ENCODE measurements around the gene AXIN1. TPM values are rescaled to one million over a fixed set of nuclear protein-coding genes. Genes with fewer than 3 reads are reported as not detected.

Gene AXIN1
- total RNA-seq, 1 donor from 2014 or later: 27.0 TPM

DNA sequence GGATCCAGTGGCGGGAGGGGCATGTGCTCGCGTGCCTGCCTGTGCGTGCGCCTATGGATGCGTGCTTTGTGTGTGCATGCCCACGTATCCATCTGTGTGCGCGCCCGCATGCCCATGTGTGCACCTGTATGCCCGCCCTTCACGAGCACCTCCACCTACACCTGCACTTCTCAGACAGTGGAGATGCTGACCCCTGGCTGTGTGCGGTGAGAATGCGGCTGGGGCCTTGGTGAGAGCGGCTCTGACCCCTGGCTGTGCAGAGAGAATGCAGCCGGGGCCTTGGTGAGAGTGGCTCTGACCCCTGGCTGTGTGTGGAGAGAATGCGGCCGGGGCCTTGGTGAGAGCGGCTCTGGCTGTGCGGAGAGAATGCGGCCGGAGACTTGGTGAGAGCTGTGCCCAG, 33.9 kb downstream of the AXIN1 start:
- FAIRE-seq (no peak), DNase-seq (ENCODE audit: low read depth) (no peak)
- H4K20me1 ChIP-seq (ENCODE audit: insufficient read depth, low read length): peaks cover 83% of the 10 kb centered on the region

DNA sequence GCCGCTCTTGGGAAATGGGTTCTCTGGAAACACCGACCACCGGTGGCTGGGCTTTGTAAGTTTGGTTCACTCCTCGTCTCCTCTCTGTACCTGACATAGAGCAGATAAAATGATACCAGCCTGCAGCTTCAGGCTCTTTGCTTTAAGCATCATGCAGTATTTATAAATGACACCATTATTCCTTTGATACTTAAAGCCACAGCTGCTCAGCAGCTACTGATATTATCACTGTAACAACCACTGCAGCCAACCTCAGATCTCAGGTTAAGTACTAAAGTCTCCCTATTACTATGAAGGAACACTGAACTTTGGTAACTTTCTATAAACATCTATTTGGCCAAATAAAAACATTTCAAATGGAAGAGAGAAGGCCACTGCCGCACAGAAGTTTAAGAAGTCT, 34.9 kb downstream of the AXIN1 start:
- Histone ChIP-seq H2AFZ (ENCODE audit: low read depth, low read length) (no peak overlapping the region), H3K9ac (ENCODE audit: low read length) (no peak overlapping the region), H3K9me3 (ENCODE audit: insufficient read depth, low read depth, low read length) (no peaks in the 10 kb centered on the region), H4K20me1 (ENCODE audit: insufficient read depth, low read length) (peaks cover 87% of the 10 kb centered on the region), H3K4me3 (ENCODE audit: insufficient read depth, low read depth, low read length) (no peak overlapping the region), H3K27ac (ENCODE audit: low read depth, low read length) (no peak overlapping the region), H3K4me1 (ENCODE audit: insufficient read depth, low read length) (no peaks in the 10 kb centered on the region), H3K36me3 (ENCODE audit: insufficient read depth, low read length) (no peaks in the 10 kb centered on the region), H3K79me2 (ENCODE audit: insufficient read depth, low read length) (peaks cover 47% of the 10 kb centered on the region), H3K27me3 (ENCODE audit: insufficient read depth, low read length) (no peaks in the 10 kb centered on the region), H3K4me2 (ENCODE audit: low read length) (no peak overlapping the region)
- Mint-ChIP-seq H3K36me3 (ENCODE audit: low read depth, unreplicated experiment) (peaks cover 12% of the 10 kb centered on the region), H3K27me3 (ENCODE audit: low read depth, unreplicated experiment) (no peaks in the 10 kb centered on the region), H3K4me1 (ENCODE audit: low read depth, unreplicated experiment) (no peaks in the 10 kb centered on the region), H3K4me3 (ENCODE audit: unreplicated experiment) (no peak overlapping the region), H3K27ac (ENCODE audit: unreplicated experiment) (no peak overlapping the region), H3K9me3 (ENCODE audit: unreplicated experiment) (no peaks in the 10 kb centered on the region)
- no peak for FAIRE-seq
- DNase-seq (ENCODE audit: low read depth): no peak
- TF ChIP-seq EZH2 (IDR thresholded peaks at IDR 0.05; ENCODE audit: insufficient read depth, low read length): no peak
- TF ChIP-seq, protein P1, sequence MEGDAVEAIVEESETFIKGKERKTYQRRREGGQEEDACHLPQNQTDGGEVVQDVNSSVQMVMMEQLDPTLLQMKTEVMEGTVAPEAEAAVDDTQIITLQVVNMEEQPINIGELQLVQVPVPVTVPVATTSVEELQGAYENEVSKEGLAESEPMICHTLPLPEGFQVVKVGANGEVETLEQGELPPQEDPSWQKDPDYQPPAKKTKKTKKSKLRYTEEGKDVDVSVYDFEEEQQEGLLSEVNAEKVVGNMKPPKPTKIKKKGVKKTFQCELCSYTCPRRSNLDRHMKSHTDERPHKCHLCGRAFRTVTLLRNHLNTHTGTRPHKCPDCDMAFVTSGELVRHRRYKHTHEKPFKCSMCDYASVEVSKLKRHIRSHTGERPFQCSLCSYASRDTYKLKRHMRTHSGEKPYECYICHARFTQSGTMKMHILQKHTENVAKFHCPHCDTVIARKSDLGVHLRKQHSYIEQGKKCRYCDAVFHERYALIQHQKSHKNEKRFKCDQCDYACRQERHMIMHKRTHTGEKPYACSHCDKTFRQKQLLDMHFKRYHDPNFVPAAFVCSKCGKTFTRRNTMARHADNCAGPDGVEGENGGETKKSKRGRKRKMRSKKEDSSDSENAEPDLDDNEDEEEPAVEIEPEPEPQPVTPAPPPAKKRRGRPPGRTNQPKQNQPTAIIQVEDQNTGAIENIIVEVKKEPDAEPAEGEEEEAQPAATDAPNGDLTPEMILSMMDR (IDR thresholded peaks at IDR 0.05; ENCODE audit: insufficient read depth, low read depth, low read length): no peak

More for the DNA sequence above, 33.9 kb downstream of the AXIN1 start:
- H3K9me3 Mint-ChIP-seq (ENCODE audit: unreplicated experiment): no peaks in the 10 kb centered on the region
- no peaks in the 10 kb centered on the region for H3K9me3 ChIP-seq (ENCODE audit: insufficient read depth, low read depth, low read length)
- no peaks in the 10 kb centered on the region for H3K27me3 Mint-ChIP-seq (ENCODE audit: low read depth, unreplicated experiment)
- no peak overlapping the region for H3K27ac Mint-ChIP-seq (ENCODE audit: unreplicated experiment)
- no peak overlapping the region for H3K4me2 ChIP-seq (ENCODE audit: low read length)
- no peaks in the 10 kb centered on the region for H3K4me1 ChIP-seq (ENCODE audit: insufficient read depth, low read length)
- H3K27me3 ChIP-seq (ENCODE audit: insufficient read depth, low read length): no peaks in the 10 kb centered on the region
- no peaks in the 10 kb centered on the region for H3K4me1 Mint-ChIP-seq (ENCODE audit: low read depth, unreplicated experiment)
- H3K4me3 Mint-ChIP-seq (ENCODE audit: unreplicated experiment): no peak overlapping the region
- H3K36me3 ChIP-seq (ENCODE audit: insufficient read depth, low read length): no peaks in the 10 kb centered on the region
- no peak for TF ChIP-seq EZH2 (IDR thresholded peaks at IDR 0.05; ENCODE audit: insufficient read depth, low read length)
- TF ChIP-seq, protein P1 (IDR thresholded peaks at IDR 0.05; ENCODE audit: insufficient read depth, low read depth, low read length): no peak
- peaks cover 8% of the 10 kb centered on the region for H3K36me3 Mint-ChIP-seq (ENCODE audit: low read depth, unreplicated experiment)
- H3K79me2 ChIP-seq (ENCODE audit: insufficient read depth, low read length): peaks cover 50% of the 10 kb centered on the region
- H3K27ac ChIP-seq (ENCODE audit: low read depth, low read length): no peak overlapping the region
- H3K4me3 ChIP-seq (ENCODE audit: insufficient read depth, low read depth, low read length): no peak overlapping the region
- H3K9ac ChIP-seq (ENCODE audit: low read length): no peak overlapping the region
- H2AFZ ChIP-seq (ENCODE audit: low read depth, low read length): no peak overlapping the region

DNA sequence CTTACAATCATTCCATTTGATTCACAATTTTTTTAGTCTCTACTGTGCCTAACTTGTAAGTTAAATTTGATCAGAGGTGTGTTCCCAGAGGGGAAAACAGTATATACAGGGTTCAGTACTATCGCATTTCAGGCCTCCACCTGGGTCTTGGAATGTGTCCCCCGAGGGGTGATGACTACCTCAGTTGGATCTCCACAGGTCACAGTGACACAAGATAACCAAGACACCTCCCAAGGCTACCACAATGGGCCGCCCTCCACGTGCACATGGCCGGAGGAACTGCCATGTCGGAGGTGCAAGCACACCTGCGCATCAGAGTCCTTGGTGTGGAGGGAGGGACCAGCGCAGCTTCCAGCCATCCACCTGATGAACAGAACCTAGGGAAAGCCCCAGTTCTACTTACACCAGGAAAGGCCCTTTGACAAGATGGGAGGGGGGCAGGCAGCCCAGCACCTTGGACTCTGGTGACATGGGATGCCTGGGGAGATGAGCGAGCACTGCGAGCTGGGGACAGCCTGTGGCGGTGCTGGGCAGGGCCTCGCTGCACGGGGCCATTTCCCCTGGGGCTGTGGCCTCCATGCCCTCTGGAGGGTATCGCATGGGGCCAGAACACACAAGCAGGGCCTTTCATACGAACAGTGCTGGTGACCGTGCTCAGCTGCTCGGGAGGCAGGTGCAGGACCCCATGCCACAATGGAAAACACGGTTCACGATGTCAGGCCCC, 35.6 kb downstream of the AXIN1 start:
- Histone ChIP-seq H2AFZ (ENCODE audit: low read depth, low read length) (no peak overlapping the region), H3K27me3 (ENCODE audit: insufficient read depth, low read length) (no peaks in the 10 kb centered on the region), H3K36me3 (ENCODE audit: insufficient read depth, low read length) (no peaks in the 10 kb centered on the region), H3K9ac (ENCODE audit: low read length) (no peak overlapping the region), H3K4me2 (ENCODE audit: low read length) (no peak overlapping the region), H3K4me3 (ENCODE audit: insufficient read depth, low read depth, low read length) (no peak overlapping the region), H3K9me3 (ENCODE audit: insufficient read depth, low read depth, low read length) (no peaks in the 10 kb centered on the region), H3K27ac (ENCODE audit: low read depth, low read length) (no peak overlapping the region), H4K20me1 (ENCODE audit: insufficient read depth, low read length) (peaks cover 87% of the 10 kb centered on the region), H3K4me1 (ENCODE audit: insufficient read depth, low read length) (no peaks in the 10 kb centered on the region), H3K79me2 (ENCODE audit: insufficient read depth, low read length) (peaks cover 46% of the 10 kb centered on the region)
- Mint-ChIP-seq H3K27ac (ENCODE audit: unreplicated experiment) (peak overlapping the region; percentile 41), H3K36me3 (ENCODE audit: low read depth, unreplicated experiment) (peaks cover 12% of the 10 kb centered on the region), H3K27me3 (ENCODE audit: low read depth, unreplicated experiment) (no peaks in the 10 kb centered on the region), H3K9me3 (ENCODE audit: unreplicated experiment) (no peaks in the 10 kb centered on the region), H3K4me1 (ENCODE audit: low read depth, unreplicated experiment) (no peaks in the 10 kb centered on the region), H3K4me3 (ENCODE audit: unreplicated experiment) (no peak overlapping the region)
- TF ChIP-seq, protein P1 (IDR thresholded peaks at IDR 0.05; ENCODE audit: insufficient read depth, low read depth, low read length): no peak
- FAIRE-seq (no peak), DNase-seq (ENCODE audit: low read depth) (no peak)
